NCI-H187 treated with DMSO at 0.1 percent for 48 hours (cell line): ENCODE results near the gene OPRL1.
"Not testable (repeated sequence)": the region's sequence is repeated elsewhere in the genome, so short reads cannot be mapped to it uniquely, and the experiment has no call there.

Source experiments
- DNase-seq: peaks from one replicate; lab custom pipeline; 2025; lab: John Stamatoyannopoulos, UW

The OPRL1 gene

GRCh38 chr20:64117432-64117777, 37.5 kb downstream of the OPRL1 start:
- DNase-seq: not testable (repeated sequence)

- no peak for DNase-seq
These were observed 39.4 kb downstream of the OPRL1 start for GRCh38 chr20:64119301-64119680.

DNA sequence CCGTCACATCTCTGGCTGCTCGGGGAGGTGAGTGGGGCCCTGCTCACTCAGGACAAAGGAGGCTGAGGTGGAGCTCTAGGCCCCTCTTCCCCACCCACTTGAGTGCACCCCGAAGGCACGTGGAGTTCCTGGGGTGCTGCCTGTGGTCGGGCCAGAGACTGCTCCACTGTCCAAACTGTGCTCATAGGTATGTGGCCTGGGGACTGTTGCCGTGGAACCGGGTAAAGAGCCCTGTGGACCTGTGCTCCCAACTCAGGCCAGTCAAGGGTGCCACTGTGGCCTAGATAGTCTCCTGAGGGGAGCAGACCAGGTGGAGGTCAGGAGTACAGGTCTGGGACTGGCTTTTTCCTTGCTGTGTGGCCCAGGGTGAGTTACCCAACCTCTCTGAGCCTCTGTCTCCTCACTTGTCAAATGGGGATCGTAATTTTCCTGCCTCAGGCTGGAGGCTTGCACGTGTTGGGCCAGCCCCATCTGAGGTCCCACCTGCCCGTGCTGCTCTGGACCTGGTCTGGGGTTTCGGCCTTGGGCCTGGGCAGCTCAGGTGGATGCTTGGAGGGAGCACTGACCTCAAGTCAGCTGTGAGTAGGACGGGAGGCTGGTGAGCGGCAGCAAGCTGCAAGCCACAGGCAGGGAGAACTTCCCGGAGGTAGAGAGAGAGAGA, 39.9 kb downstream of the OPRL1 start:
- DNase-seq: no peak

DNA sequence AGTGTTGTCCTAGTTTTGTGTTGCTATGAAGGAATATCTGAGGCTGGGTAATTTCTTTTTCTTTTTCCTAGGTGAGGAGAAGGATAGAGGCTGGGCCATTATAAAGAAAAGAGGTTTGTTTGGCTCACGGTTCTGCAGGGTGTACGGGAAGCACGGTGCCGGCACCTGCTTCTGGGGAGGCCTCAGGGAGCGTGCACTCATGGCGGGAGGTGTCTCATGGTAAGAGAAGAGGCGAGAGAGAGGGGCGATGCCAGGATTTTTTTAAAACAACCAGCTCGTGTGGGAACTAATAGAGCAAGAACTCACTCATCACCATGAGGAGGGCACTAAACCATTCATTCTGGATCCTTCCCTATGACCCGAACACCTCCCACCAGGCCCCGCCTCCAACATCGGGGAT, 41.7 kb downstream of the OPRL1 start:
- no peak for DNase-seq

DNA sequence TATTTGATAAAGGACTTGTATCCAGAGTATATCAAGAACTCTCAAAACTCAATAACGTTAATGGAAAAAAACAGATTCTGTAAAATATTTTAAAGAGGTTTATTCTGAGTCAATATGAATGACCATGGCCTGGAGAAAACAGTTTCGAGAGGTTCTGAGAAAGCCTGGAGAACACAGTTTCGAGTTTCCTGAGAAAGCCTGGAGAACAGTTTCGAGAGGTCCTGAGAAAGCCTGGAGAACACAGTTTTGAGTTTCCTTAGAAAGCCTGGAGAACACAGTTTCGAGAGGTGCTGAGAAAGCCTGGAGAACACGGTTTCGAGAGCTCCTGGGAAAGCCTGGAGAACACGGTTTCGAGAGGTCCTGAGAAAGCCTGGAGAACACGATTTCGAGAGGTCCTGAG, 43.0 kb downstream of the OPRL1 start:
- DNase-seq: not testable (repeated sequence)

DNA sequence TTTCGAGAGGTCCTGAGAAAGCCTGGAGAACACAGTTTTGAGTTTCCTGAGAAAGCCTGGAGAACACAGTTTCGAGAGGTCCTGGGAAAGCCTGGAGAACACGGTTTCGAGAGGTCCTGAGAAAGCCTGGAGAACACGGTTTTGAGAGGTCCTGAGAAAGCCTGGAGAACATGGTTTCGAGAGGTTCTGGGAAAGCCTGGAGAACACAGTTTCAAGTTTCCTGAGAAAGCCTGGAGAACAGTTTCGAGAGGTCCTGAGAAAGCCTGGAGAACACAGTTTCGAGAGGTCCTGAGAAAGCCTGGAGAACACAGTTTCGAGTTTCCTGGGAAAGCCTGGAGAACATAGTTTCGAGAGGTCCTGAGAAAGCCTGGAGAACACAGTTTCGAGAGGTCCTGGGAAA, 43.6 kb downstream of the OPRL1 start:
- not testable (repeated sequence) for DNase-seq

GRCh38 chr20:64129146-64129782, 49.4 kb downstream of the OPRL1 start:
- no peak for DNase-seq

DNA sequence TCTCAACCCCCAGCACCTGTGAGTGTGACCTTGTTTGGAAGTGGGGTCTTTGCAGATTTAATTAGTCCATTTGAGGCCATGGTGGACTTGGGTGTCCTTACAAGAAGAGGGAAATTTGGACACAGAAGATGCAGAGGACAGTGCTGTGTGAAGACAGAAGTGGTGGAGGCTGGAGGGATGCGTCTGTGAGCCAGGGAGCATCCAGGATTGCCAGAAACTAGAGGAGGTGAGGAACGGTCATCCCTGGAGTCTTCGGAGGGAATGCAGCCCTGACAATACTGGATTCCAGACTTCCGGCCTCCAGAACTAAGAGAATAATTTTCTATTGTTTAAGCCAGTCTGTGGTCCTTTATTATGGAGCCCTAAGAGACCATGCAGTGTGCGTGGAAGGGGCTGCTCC, 50.4 kb downstream of the OPRL1 start:
- no peak for DNase-seq

DNA sequence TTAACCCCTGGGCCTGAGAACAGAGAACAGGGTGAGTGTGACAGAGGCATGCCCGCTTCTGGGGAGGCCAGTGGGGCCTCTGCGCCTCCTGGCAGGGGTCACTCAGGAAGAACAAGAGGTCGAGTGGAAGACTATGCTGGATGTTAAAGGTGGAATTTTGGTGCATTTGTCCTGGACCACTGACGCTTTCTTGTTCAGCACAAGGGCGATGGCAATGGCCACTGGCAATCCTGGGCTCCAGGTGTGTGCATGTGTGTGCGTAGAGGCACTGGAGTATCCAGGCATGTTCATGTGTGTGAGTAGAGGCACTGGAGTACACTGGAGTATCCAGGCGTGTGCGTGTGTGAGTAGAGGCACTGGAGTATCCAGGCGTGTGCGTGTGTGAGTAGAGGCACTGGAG, 51.0 kb downstream of the OPRL1 start:
- no peak for DNase-seq

DNA sequence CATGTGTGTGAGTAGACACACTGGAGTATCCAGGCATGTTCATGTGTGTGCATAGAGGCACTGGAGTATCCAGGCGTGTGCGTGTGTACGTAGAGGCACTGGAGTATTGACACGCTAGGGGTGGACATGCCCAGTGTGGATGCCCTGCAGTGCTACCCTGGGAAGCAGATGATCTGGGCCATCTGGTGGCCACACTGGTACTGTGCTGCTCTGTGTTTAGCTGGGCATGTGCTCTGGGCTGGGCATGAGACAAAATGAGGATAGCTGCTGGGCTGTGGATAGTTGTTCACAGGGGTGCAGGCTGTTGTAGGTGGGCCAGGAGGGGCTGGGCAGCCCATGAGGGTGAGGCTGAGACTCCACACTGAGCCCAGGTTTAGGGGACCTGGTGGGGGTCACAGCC, 51.5 kb downstream of the OPRL1 start:
- no peak for DNase-seq

GRCh38 chr20:64133951-64134407, 54.1 kb downstream of the OPRL1 start:
- no peak for DNase-seq

- DNase-seq: not testable (repeated sequence)
These were observed 54.9 kb downstream of the OPRL1 start for GRCh38 chr20:64134744-64135143.

DNA sequence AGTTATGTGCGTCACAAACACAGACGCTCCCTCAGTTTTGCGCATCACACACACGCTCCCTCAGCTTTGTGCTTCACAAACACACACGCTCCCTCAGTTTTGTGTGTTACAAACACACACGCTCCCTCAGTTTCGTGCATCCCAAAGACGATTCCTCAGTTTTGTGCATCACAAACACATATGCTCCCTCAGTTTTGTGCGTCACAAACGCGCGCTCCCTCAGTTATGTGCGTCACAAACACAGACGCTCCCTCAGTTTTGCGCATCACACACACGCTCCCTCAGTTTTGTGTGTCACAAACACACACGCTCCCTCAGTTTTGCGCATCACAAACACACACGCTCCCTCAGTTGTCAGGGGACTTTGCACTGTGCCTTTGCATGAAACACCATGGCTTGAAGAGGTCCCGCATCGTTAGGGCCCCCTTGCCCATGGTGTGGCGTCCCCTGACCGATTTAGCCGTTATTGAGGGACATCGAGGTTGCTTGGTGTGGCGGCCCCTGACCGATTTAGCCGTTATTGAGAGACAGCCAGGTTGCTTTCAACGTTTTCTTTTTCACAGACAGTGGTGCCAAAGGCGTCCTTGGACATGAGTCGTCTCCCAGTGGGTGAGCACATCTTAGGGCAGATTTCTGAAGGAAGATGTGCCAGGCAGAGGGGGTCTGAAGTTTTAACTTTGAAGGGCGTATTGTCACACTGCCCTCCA, 56.3 kb downstream of the OPRL1 start:
- no peak for DNase-seq

DNA sequence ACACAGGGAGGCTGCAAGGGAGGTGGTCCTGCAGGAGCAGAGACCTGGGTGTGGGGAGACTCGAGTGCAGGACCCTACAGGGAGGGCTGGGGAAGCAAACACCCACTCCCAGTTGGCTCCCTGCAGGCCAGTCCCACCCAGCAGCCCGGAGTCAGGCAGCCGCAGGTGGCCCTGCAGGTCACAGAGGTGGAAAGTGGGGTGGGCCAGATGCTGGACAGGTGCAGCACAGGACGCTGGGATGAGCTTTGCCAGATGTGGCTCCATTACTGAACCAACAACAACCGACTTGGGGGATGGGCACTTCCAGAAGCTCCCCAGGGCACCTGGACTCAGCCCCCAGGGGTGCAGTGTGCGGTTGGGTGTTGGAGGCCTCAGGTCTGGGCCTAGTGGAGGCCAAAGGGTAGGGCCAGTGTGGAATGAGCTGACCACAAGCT, 57.7 kb downstream of the OPRL1 start:
- no peak for DNase-seq

DNA sequence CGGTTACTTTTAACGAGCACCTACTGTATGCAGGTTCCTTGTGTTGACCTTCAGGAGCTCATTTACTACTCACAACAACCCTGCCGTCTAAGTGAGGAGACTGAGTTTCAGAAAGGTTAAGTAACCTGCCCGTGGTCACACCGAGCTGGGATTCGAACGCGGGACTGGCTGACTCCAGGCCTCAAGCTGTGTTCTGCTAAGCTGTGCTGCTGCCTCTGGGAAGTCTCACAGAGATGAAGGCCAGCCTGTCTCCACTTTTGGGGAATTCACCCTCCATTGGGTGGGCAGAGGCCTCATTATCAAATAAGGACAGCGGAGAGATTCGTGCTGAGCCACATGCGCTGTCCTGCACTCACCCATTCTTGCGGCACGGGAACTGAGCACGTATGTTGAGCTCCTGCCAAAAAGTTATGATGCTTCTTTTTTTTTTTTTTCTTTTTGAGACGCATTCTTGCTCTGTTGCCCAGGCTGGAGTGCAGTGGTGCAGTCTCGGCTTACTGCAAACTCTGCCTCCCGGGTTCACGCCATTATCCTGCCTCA, 58.5 kb downstream of the OPRL1 start:
- DNase-seq: no peak

GRCh38 chr20:64139199-64140060, 59.5 kb downstream of the OPRL1 start:
- no peak for DNase-seq

DNA sequence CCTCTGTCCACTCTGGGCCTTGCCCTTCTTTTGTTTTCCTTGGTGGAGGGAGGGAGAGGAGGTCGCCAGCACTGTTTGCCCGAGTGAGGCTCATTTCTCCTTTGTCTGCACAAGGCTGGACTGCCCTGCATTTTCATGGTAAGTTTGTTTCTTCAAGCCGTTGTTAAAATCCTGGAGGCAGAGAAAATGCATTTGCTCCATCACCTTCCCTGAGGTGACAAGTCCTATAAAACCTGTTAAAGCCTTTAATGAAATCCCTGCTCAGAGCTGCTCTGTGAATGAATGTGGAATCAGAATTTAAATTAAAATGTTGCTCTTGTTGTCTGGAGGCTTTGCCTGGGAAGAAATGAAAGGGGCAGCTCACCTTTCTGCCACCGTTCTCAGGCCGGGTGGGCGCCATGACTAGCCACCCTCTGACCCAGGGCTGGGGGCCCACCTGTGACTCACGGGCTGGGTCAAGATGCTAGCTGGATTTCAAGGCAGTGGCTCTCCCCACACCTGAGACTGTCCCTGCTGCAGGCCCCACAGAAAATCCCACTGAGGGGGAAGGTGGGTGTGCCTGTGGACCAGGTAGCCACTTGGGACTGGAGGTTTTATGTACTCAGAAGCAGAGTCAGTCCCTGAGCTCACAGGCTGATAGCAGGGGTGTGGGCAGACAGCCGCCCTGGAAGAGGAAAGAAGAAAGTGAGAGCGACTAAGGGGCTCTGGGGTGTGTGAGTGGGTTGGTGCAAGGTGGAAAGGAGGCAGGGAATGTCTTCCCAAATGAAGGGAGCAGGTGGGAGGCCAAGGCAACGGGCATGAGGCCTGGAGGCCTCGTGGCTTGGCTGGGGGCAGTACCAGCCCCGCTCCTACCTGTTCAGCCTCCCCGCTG, 60.4 kb downstream of the OPRL1 start:
- DNase-seq: no peak

DNA sequence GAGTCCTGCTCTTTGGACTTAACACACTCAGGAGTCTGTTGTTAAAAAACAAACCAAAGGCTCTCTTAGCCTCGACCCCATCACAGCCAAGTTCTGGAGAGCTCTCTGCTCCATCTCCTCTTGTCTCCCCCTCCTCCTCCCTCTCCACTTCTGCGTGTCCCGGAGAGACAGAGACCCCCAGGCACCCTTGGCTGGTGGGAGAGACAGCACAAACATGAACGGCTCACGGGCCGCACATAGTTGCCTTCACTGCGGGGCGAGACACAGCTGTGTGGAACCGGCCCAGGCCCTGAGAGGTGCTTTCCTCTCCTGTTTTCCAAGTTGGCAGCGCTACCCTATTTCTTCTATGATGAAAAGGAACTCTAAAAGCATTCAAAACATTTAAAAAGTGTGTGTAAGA, 61.1 kb downstream of the OPRL1 start:
- DNase-seq: no peak

DNA sequence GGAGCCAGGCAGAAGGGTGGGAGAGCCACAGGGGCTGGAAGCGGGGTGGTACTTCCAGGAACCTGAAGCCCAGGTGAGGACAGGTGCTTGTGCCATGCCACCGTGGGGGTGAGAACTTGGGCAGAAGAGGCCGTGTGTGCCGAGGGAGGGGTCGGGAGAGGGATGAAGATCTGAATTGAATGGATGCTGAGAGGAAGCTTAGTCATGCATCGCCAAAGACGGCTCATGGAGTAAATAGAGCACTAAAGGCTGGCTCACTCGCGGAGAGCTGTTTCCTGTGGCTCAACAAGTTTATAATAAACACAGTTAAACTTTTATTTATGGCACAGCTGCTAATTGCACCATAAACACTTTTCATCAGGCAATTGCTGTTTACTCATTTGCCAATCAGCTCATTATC, 62.7 kb downstream of the OPRL1 start:
- peak; percentile 79 for DNase-seq

- no peak for DNase-seq
These were observed 63.3 kb downstream of the OPRL1 start for GRCh38 chr20:64143018-64143801.
